Measurements from ENCODE around the gene PRDM8.

Gene PRDM8

DNA sequence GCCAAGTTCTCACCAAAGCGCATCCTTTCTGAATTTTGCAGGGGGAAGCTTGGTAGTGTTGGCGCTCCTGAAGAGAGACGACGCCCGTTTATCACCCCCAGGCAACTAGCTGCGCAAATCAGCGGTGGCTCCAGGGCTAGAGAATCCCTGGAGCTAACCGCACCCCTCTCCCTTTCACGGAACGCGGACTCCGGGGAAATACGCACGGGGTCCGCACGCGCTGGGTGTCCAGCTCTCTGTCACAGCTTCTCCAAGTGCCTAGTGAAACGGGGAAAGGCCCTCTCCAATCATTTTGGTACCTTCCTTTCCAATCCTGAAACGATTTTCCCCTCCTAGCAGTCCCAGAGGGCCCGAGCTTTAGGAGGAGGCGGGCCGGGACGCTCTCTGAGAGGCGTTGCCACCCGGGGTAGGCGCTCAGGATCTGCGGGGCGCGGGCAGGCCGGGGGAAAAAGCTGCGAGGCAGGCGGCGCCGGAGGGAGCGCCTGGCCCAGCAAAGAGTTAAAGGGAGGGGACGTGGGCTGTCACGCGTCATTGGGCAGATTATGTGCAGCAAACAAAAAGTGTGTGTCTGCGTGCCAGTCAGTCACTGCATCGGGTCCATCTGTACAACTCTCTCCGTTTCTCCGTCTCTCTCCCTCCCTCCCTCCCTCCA, at the start of gene PRDM8:
Gene PRDM8, plus strand, starts transcription at position 582 of the 652 bp plus-strand sequence. CDS start 2,578 bp downstream, outside the sequence.
- Histone ChIP-seq H3K36me3 (ENCODE audit: control insufficient read depth in 2 of 2, insufficient read depth in 1 of 2, low read length in 2 of 2) (peaks cover 0 to 3% of the 10 kb centered on the region in 2 experiments; a peak in 1 of 3 replicates), H3K27ac (ENCODE audit: extremely low read depth, low read depth, low read length) (peak within 1 kb of the TSS; percentile 76), H3K4me3 (ENCODE audit: low read depth, low read length) (peak within 1 kb of the TSS; percentile 47), H3K4me1 (ENCODE audit: control insufficient read depth, insufficient read depth, low read length) (peaks cover 4% of the 10 kb centered on the region; the same call in 1 of the 2 replicates), H3K9me3 (ENCODE audit: control insufficient read depth, insufficient read depth, low read depth, low read length) (no peaks in the 10 kb centered on the region)
- ChIA-PET POLR2A (interaction anchor here (1.4 kb wide), 1 partner anchor 9 kb away, joined by 4 read pairs; no protein-coding TSS in a partner anchor), CTCF (no interaction called here)
- TF ChIP-seq KLF10 (tag by site-specific recombination; IDR thresholded peaks at IDR 0.05) (no peak), ZNF623 (tag by site-specific recombination; IDR thresholded peaks at IDR 0.05) (no peak), WT1 (tag by site-specific recombination; IDR thresholded peaks at IDR 0.05) (peak; percentile 76; the same call in 1 of the 2 replicates), KLF1 (tag by site-specific recombination; IDR thresholded peaks at IDR 0.05) (peak; percentile 41; the same call in 1 of the 2 replicates), ZNF660 (tag by site-specific recombination; IDR thresholded peaks at IDR 0.05) (peak; percentile 51; the same call in 1 of the 2 replicates), ZFP69B (tag by site-specific recombination; IDR thresholded peaks at IDR 0.05) (no peak), ZNF133 (tag by site-specific recombination; IDR thresholded peaks at IDR 0.05) (no peak), ZNF747 (tag by site-specific recombination; IDR thresholded peaks at IDR 0.05) (no peak), ZNF707 (tag by site-specific recombination; IDR thresholded peaks at IDR 0.05) (no peak), OVOL3 (tag by site-specific recombination; IDR thresholded peaks at IDR 0.05) (no peak), ZNF366 (tag by site-specific recombination; conservative IDR thresholded peaks at IDR 0.05) (peak; percentile 63), HOXD13 (CRISPR knock-in tag; IDR thresholded peaks at IDR 0.05; ENCODE audit: borderline replicate concordance) (no peak), IKZF3 (tag by site-specific recombination; IDR thresholded peaks at IDR 0.05) (peak; percentile 69), SETDB1 (IDR thresholded peaks at IDR 0.05; ENCODE audit: insufficient read length, low read length) (no peak), BCL11B (tag by site-specific recombination; IDR thresholded peaks at IDR 0.05; ENCODE audit: low read depth) (no peak), ZNF610 (tag by site-specific recombination; IDR thresholded peaks at IDR 0.05; ENCODE audit: borderline replicate concordance) (peak; percentile 32; the same call in 1 of the 2 replicates), ZNF335 (tag by site-specific recombination; conservative IDR thresholded peaks at IDR 0.05) (peak; percentile 26; the same call in 1 of the 2 replicates)
- TF ChIP-seq, protein P1, sequence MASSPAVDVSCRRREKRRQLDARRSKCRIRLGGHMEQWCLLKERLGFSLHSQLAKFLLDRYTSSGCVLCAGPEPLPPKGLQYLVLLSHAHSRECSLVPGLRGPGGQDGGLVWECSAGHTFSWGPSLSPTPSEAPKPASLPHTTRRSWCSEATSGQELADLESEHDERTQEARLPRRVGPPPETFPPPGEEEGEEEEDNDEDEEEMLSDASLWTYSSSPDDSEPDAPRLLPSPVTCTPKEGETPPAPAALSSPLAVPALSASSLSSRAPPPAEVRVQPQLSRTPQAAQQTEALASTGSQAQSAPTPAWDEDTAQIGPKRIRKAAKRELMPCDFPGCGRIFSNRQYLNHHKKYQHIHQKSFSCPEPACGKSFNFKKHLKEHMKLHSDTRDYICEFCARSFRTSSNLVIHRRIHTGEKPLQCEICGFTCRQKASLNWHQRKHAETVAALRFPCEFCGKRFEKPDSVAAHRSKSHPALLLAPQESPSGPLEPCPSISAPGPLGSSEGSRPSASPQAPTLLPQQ (tag by site-specific recombination; IDR thresholded peaks at IDR 0.05), result 0 out of 2 replicates have a peak, but pooled peaks have one; percentile 10
- TF ChIP-seq, protein P2, sequence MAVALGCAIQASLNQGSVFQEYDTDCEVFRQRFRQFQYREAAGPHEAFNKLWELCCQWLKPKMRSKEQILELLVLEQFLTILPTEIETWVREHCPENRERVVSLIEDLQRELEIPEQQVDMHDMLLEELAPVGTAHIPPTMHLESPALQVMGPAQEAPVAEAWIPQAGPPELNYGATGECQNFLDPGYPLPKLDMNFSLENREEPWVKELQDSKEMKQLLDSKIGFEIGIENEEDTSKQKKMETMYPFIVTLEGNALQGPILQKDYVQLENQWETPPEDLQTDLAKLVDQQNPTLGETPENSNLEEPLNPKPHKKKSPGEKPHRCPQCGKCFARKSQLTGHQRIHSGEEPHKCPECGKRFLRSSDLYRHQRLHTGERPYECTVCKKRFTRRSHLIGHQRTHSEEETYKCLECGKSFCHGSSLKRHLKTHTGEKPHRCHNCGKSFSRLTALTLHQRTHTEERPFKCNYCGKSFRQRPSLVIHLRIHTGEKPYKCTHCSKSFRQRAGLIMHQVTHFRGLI (tag by site-specific recombination; IDR thresholded peaks at IDR 0.05), result 0 out of 2 replicates have a peak, but pooled peaks have one; percentile 17
- TF ChIP-seq, protein P3, sequence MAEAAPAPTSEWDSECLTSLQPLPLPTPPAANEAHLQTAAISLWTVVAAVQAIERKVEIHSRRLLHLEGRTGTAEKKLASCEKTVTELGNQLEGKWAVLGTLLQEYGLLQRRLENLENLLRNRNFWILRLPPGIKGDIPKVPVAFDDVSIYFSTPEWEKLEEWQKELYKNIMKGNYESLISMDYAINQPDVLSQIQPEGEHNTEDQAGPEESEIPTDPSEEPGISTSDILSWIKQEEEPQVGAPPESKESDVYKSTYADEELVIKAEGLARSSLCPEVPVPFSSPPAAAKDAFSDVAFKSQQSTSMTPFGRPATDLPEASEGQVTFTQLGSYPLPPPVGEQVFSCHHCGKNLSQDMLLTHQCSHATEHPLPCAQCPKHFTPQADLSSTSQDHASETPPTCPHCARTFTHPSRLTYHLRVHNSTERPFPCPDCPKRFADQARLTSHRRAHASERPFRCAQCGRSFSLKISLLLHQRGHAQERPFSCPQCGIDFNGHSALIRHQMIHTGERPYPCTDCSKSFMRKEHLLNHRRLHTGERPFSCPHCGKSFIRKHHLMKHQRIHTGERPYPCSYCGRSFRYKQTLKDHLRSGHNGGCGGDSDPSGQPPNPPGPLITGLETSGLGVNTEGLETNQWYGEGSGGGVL (tag by site-specific recombination; IDR thresholded peaks at IDR 0.05), result peak; percentile 78
- TF ChIP-seq, protein P4, sequence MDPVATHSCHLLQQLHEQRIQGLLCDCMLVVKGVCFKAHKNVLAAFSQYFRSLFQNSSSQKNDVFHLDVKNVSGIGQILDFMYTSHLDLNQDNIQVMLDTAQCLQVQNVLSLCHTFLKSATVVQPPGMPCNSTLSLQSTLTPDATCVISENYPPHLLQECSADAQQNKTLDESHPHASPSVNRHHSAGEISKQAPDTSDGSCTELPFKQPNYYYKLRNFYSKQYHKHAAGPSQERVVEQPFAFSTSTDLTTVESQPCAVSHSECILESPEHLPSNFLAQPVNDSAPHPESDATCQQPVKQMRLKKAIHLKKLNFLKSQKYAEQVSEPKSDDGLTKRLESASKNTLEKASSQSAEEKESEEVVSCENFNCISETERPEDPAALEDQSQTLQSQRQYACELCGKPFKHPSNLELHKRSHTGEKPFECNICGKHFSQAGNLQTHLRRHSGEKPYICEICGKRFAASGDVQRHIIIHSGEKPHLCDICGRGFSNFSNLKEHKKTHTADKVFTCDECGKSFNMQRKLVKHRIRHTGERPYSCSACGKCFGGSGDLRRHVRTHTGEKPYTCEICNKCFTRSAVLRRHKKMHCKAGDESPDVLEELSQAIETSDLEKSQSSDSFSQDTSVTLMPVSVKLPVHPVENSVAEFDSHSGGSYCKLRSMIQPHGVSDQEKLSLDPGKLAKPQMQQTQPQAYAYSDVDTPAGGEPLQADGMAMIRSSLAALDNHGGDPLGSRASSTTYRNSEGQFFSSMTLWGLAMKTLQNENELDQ (tag by site-specific recombination; IDR thresholded peaks at IDR 0.05; ENCODE audit: low read depth), result no peak
- TF ChIP-seq, protein P5, sequence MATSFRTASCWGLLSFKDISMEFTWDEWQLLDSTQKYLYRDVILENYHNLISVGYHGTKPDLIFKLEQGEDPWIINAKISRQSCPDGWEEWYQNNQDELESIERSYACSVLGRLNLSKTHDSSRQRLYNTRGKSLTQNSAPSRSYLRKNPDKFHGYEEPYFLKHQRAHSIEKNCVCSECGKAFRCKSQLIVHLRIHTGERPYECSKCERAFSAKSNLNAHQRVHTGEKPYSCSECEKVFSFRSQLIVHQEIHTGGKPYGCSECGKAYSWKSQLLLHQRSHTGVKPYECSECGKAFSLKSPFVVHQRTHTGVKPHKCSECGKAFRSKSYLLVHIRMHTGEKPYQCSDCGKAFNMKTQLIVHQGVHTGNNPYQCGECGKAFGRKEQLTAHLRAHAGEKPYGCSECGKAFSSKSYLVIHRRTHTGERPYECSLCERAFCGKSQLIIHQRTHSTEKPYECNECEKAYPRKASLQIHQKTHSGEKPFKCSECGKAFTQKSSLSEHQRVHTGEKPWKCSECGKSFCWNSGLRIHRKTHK (tag by site-specific recombination; IDR thresholded peaks at IDR 0.05), result no peak
- TF ChIP-seq, protein P6, sequence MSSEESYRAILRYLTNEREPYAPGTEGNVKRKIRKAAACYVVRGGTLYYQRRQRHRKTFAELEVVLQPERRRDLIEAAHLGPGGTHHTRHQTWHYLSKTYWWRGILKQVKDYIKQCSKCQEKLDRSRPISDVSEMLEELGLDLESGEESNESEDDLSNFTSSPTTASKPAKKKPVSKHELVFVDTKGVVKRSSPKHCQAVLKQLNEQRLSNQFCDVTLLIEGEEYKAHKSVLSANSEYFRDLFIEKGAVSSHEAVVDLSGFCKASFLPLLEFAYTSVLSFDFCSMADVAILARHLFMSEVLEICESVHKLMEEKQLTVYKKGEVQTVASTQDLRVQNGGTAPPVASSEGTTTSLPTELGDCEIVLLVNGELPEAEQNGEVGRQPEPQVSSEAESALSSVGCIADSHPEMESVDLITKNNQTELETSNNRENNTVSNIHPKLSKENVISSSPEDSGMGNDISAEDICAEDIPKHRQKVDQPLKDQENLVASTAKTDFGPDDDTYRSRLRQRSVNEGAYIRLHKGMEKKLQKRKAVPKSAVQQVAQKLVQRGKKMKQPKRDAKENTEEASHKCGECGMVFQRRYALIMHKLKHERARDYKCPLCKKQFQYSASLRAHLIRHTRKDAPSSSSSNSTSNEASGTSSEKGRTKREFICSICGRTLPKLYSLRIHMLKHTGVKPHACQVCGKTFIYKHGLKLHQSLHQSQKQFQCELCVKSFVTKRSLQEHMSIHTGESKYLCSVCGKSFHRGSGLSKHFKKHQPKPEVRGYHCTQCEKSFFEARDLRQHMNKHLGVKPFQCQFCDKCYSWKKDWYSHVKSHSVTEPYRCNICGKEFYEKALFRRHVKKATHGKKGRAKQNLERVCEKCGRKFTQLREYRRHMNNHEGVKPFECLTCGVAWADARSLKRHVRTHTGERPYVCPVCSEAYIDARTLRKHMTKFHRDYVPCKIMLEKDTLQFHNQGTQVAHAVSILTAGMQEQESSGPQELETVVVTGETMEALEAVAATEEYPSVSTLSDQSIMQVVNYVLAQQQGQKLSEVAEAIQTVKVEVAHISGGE (tag by site-specific recombination; conservative IDR thresholded peaks at IDR 0.05; ENCODE audit: low read depth), result no peak
